Measurements from ENCODE around the gene GTF2A2.

The GTF2A2 gene

GRCh38 chr15:59596640-59597039, 60.7 kb downstream of the GTF2A2 start:
- Histone ChIP-seq H3K4me1 (ENCODE audit: control insufficient read depth in 1 of 2, insufficient read depth in 2 of 2, low read length in 2 of 2) (no peaks in the 10 kb centered on the region), H3K4me3 (ENCODE audit: low read depth in 1 of 2, low read length in 2 of 2) (no peak overlapping the region), H3K27me3 (ENCODE audit: low read depth, low read length) (no peaks in the 10 kb centered on the region), H3K9me3 (ENCODE audit: control insufficient read depth in 1 of 2, low read length in 2 of 2) (peaks cover 0 to 4% of the 10 kb centered on the region in 2 donors), H3K36me3 (ENCODE audit: control insufficient read depth in 1 of 2, insufficient read depth in 2 of 2, low read length in 2 of 2) (no peaks in the 10 kb centered on the region), H3K27ac (ENCODE audit: low read length) (no peak overlapping the region)

GRCh38 chr15:59595434-59595915, 61.8 kb downstream of the GTF2A2 start:
- no peaks in the 10 kb centered on the region for H3K9me3 ChIP-seq (ENCODE audit: control insufficient read depth in 1 of 2, low read length in 2 of 2)
- H3K36me3 ChIP-seq (ENCODE audit: control insufficient read depth in 1 of 2, insufficient read depth in 2 of 2, low read length in 2 of 2), result no peaks in the 10 kb centered on the region
- H3K27ac ChIP-seq (ENCODE audit: low read length), result peak overlapping the region; percentile 6
- H3K4me1 ChIP-seq (ENCODE audit: control insufficient read depth in 1 of 2, insufficient read depth in 2 of 2, low read length in 2 of 2), result no peaks in the 10 kb centered on the region
- no peak overlapping the region for H3K4me3 ChIP-seq (ENCODE audit: low read depth in 1 of 2, low read length in 2 of 2)
- H3K27me3 ChIP-seq (ENCODE audit: low read depth, low read length), result no peaks in the 10 kb centered on the region

- no peaks in the 10 kb centered on the region for H3K27me3 ChIP-seq (ENCODE audit: low read depth, low read length)
- H3K4me3 ChIP-seq (ENCODE audit: low read depth in 1 of 2, low read length in 2 of 2), result no peak overlapping the region
- peak overlapping the region; percentile 49 for H3K27ac ChIP-seq (ENCODE audit: low read length)
- H3K9me3 ChIP-seq (ENCODE audit: control insufficient read depth in 1 of 2, low read length in 2 of 2), result no peaks in the 10 kb centered on the region
- H3K36me3 ChIP-seq (ENCODE audit: control insufficient read depth in 1 of 2, insufficient read depth in 2 of 2, low read length in 2 of 2), result no peaks in the 10 kb centered on the region
- H3K4me1 ChIP-seq (ENCODE audit: control insufficient read depth in 1 of 2, insufficient read depth in 2 of 2, low read length in 2 of 2), result no peaks in the 10 kb centered on the region
Observed at GRCh38 chr15:59594991-59595390, 62.3 kb downstream of the GTF2A2 start.

- Histone ChIP-seq H3K4me3 (ENCODE audit: low read depth in 1 of 2, low read length in 2 of 2) (no peak overlapping the region), H3K27me3 (ENCODE audit: low read depth, low read length) (no peaks in the 10 kb centered on the region), H3K27ac (ENCODE audit: low read length) (peak overlapping the region; percentile 49), H3K4me1 (ENCODE audit: control insufficient read depth in 1 of 2, insufficient read depth in 2 of 2, low read length in 2 of 2) (no peaks in the 10 kb centered on the region), H3K36me3 (ENCODE audit: control insufficient read depth in 1 of 2, insufficient read depth in 2 of 2, low read length in 2 of 2) (no peaks in the 10 kb centered on the region), H3K9me3 (ENCODE audit: control insufficient read depth in 1 of 2, low read length in 2 of 2) (no peaks in the 10 kb centered on the region)
Observed at GRCh38 chr15:59594493-59594942, 62.8 kb downstream of the GTF2A2 start.

- no peak overlapping the region for H3K4me3 ChIP-seq (ENCODE audit: low read depth in 1 of 2, low read length in 2 of 2)
- H3K36me3 ChIP-seq (ENCODE audit: control insufficient read depth in 1 of 2, insufficient read depth in 2 of 2, low read length in 2 of 2), result no peaks in the 10 kb centered on the region
- no peaks in the 10 kb centered on the region for H3K27me3 ChIP-seq (ENCODE audit: low read depth, low read length)
- peak overlapping the region; percentile 12 for H3K27ac ChIP-seq (ENCODE audit: low read length)
- no peaks in the 10 kb centered on the region for H3K4me1 ChIP-seq (ENCODE audit: control insufficient read depth in 1 of 2, insufficient read depth in 2 of 2, low read length in 2 of 2)
- H3K9me3 ChIP-seq (ENCODE audit: control insufficient read depth in 1 of 2, low read length in 2 of 2), result no peaks in the 10 kb centered on the region
Observed at GRCh38 chr15:59591356-59591755, 66.0 kb downstream of the GTF2A2 start.

- Histone ChIP-seq H3K4me1 (ENCODE audit: control insufficient read depth in 1 of 2, insufficient read depth in 2 of 2, low read length in 2 of 2) (no peaks in the 10 kb centered on the region), H3K27me3 (ENCODE audit: low read depth, low read length) (no peaks in the 10 kb centered on the region), H3K27ac (ENCODE audit: low read length) (no peak overlapping the region), H3K4me3 (ENCODE audit: low read depth in 1 of 2, low read length in 2 of 2) (no peak overlapping the region), H3K36me3 (ENCODE audit: control insufficient read depth in 1 of 2, insufficient read depth in 2 of 2, low read length in 2 of 2) (no peaks in the 10 kb centered on the region), H3K9me3 (ENCODE audit: control insufficient read depth in 1 of 2, low read length in 2 of 2) (no peaks in the 10 kb centered on the region)
Observed at GRCh38 chr15:59590027-59590426, 67.3 kb downstream of the GTF2A2 start.

Measured in muscle layer of duodenum (tissue), 2 donors.